HG02885 (cell line): ENCODE results near the gene TSPAN14.
"Not testable (repeated sequence)": the region's sequence is repeated elsewhere in the genome, so short reads cannot be mapped to it uniquely, and the experiment has no call there.

Experiments
- ATAC-seq: cut with Tn5 transposase; IDR thresholded peaks from one replicate; pipeline ENCODE4 v1.9.1; 2021; ENCODE audit warnings: mild to moderate bottlenecking; ENCODE audit not compliant: unreplicated experiment, poor library complexity

Gene TSPAN14

DNA sequence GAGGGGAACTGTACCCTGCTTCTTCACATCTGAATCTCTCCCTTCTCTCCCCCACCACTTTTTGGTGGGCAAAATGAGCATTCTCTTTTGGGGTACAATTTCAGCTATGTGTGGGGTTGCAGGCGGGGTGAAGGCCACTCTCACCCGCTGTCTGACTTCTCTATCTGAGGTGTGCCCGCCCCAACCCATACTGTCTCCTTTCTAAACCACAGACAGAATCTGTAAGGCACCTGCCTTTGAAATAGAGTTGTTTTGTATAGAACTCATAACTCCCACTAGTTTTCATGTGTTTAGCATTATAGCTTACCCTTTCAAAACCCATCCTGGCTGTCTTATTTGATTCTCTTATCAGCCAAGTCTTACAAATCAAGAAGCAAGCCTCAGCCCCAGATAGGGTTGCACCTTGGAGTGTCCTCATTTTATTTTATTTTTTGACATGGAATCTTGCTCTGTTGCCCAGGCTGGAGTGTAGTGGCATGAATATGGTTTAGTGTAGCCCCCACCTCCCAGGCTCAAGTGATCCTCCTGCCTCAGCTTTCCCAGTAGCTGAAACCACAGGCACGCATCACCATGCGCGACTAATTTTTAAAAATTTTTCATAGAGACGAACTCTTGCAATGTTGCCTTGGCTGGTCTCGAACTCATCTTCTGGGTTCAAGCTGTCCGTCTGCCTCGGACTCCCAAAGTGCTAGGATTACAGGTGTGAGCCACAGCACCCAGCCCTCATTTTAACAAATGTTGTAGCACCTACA lies 11.9 kb downstream of the TSPAN14 start:
- no peak for ATAC-seq

- ATAC-seq: no peak
These were observed 12.7 kb downstream of the TSPAN14 start for GRCh38 chr10:80466724-80467326.

GRCh38 chr10:80468002-80468401 lies 13.9 kb downstream of the TSPAN14 start:
- ATAC-seq: no peak

GRCh38 chr10:80468806-80469421 lies 14.8 kb downstream of the TSPAN14 start:
- no peak for ATAC-seq

DNA sequence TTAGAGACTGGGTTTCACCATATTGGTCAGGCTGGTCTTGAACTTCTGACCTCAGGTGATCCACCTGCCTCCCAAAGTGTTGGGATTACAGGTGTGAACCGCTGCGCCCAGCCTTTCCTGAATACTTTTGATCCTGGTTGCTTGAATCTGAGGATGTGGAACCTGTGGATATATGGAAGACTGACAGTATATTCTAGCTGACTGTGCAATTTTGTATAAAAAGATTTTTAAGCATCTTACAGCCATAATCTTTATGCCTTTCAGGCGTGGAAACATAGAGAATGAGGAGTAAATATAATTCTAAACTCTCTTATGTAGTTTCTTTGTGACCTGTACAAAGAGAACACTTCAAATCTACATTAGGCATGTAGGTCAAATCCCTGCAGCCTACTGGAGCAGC lies 16.2 kb downstream of the TSPAN14 start:
- no peak for ATAC-seq

- no peak for ATAC-seq
These were observed 16.9 kb downstream of the TSPAN14 start for GRCh38 chr10:80471001-80471400.

DNA sequence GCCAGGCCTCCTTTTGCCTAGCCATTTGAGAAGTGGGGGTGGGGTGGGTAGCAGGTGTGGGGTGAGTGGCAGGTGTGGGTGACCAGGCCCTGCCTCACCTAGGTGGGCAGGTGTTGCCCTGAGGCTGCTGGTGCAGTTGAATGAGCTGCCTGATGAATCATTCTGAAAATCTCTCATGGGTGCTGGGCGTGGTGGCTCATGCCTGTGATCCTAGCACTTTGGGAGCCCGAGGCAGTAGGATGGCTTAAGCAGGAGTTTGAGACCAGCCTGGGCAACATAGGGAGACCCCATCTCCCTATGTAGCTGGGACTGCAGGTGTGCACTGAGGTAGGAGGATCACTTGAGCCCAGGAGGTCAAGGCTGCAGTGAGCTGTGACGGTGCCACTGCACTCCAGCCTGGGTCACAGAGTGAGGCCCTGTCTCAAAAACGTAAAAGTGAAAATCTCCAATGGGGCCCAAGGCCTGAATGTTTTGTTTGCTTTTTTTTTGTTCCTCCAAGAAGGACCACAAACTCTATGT lies 17.7 kb downstream of the TSPAN14 start:
- ATAC-seq: peak; percentile 64

- ATAC-seq: peak; percentile 94
These were observed 18.4 kb downstream of the TSPAN14 start for GRCh38 chr10:80472234-80473095.

DNA sequence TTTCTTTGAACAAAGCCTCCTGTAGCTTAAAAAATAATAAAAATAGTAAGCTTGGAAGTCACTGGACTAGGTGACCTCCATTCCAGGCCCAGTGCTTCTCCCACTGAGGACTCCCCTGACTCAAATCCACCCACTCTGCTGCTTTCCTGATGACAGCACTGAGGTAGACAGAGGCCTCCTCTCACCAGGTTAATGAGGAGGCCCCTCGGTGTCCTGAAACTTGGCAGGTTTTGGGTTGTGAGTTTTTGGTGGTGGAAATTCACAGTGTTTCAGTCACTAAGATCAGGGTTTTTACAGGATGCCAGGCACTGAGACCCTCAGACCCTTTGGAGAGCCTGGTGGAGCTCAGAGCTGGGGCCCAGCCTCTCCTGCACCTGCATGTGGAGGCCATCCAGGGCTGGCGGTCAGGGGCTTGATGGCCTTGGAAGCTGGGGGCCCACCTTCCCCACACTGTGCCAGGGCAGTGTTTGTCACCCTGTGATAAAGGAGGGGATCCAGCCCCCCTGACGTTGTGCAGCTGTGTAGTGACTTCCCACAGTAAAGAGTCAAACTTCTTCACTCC lies 19.1 kb downstream of the TSPAN14 start:
- no peak for ATAC-seq

- no peak for ATAC-seq
These were observed 19.8 kb downstream of the TSPAN14 start for GRCh38 chr10:80473692-80474596.

GRCh38 chr10:80474597-80474910 lies 20.4 kb downstream of the TSPAN14 start:
- no peak for ATAC-seq

- no peak for ATAC-seq
These were observed 20.8 kb downstream of the TSPAN14 start for GRCh38 chr10:80474941-80475340.

- not testable (repeated sequence) for ATAC-seq
These were observed 21.5 kb downstream of the TSPAN14 start for GRCh38 chr10:80475641-80476040.

DNA sequence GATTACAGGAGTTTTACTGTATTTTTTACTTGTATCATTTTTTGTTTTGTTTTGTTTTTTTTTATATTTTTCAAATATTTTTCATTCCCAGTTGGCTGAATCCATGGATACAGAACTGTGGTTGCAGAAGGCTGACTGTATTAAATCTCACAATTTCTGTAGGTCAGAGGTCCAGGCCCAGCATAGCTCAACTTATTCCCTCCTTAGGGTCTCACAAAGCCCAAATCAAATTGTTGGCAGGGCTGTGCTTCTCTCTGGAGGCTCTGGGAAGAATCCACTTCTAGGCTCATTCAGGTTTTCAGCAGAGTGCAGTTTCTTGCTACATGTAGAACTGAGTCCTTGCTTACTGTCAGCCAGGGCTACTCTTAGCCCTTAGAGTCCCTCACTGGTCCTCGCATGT lies 22.6 kb downstream of the TSPAN14 start:
- ATAC-seq: no peak

- ATAC-seq: no peak
These were observed 23.7 kb downstream of the TSPAN14 start for GRCh38 chr10:80477813-80478212.

DNA sequence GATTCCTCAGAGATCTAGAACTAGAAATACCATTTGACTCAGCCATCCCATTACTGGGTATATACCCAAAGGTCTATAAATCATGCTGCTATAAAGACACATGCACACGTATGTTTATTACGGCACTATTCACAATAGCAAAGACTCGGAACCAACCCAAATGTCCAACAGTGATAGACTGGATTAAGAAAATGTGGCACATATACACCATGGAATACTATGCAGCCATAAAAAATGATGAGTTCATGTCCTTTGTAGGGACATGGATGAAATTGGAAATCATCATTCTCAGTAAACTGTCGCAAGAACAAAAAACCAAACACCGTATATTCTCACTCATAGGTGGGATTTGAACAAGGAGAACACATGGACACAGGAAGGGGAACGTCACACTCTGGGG lies 26.3 kb downstream of the TSPAN14 start:
- ATAC-seq: not testable (repeated sequence)

DNA sequence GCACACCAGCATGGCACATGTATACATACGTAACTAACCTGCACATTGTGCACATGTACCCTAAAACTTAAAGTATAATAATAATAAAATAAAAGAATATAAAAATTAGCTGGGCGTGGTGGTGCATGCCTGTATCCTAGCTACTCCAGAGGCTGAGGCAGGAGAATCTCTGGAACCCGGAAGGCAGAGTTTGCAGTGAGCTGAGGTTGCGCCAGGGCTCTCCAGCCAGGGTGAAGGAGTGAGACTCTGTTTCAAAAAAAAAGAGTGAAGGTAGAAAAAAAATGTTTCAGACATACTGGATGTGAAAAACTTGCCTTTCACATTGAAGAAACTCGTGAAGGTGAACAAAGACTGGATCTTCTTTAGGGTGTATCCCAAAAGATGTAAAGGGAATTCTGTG lies 26.7 kb downstream of the TSPAN14 start:
- ATAC-seq: no peak

GRCh38 chr10:80484243-80484642 lies 30.1 kb downstream of the TSPAN14 start:
- no peak for ATAC-seq

DNA sequence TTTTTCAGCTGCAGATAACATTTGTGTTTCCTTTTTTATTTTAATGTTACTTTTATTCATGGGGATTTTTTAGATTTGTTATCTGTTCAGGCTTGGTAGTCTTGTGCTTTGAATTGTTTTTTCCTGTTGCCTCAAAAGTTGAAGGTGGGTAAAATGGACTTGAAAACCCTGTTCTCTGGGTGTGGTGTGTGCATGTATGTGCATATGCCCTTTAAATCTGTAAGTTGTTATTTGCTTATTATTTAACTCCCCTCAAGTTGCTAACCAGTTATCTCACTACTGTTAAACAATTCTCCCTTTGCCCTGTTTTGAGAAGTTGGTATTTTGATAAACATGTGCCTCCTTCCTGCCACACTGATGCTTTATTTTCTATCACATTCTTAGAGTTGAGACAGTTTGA lies 30.6 kb downstream of the TSPAN14 start:
- no peak for ATAC-seq
